Common myeloid progenitor, CD34-positive (primary cell): ENCODE data around the gene MED20. TPM values are rescaled to one million over a fixed set of nuclear protein-coding genes. Genes with fewer than 3 reads are reported as not detected.
A peak's percentile ranks its signal among the peaks of the same experiment; 100 is the strongest.

Experiments
- CTCF ChIA-PET: fragments of 350-600 bp; sonication (Branson Sonifier 250); formaldehyde crosslinking; loops from one replicate; lab custom pipeline; 2021; ENCODE audit warnings: antibody characterized with exemption; lab: Charles Lee
- POLR2A ChIA-PET: fragments of 350-600 bp; sonication (Branson Sonifier 250); formaldehyde crosslinking; loops from one replicate; lab custom pipeline; 2021; ENCODE audit warnings: antibody characterized with exemption; lab: Charles Lee
- DNase-seq, 3 donors: peaks; one replicate each; pipeline versions ENCODE4 v3.0.0 to v3.0.0-alpha.2; 2013
- H3K27ac ChIP-seq, 2 experiments: 1 replicate in 1 of 2; 2 replicates in 1 of 2; pipeline ENCODE4 v1.7.0; 2013; ENCODE audit warnings: inconsistent platforms in 2 of 2, low read length in 2 of 2, mild to moderate bottlenecking in 2 of 2, low read depth in 1 of 2, moderate library complexity in 1 of 2; ENCODE audit not compliant: severe bottlenecking in 2 of 2, insufficient read depth in 1 of 2, poor library complexity in 1 of 2
- H3K27me3 ChIP-seq, 5 experiments: replicated peaks in 2 of 5; 1 replicate in 3 of 5; 2 replicates in 2 of 5; pipeline versions ENCODE4 v1.6.1 to v1.7.0; 2013; ENCODE audit warnings: low read length in 4 of 5, mild to moderate bottlenecking in 2 of 5, moderate library complexity in 2 of 5, inconsistent platforms in 1 of 5; ENCODE audit not compliant: insufficient read depth in 5 of 5, control insufficient read depth in 4 of 5
- H3K36me3 ChIP-seq, 4 experiments: 1 replicate in 2 of 4; 2 replicates in 2 of 4; pipeline versions ENCODE4 v1.6.1 to v1.7.0; 2013; ENCODE audit warnings: low read length in 3 of 4, control low read depth in 1 of 4, mild to moderate bottlenecking in 1 of 4; ENCODE audit not compliant: control insufficient read depth in 4 of 4, insufficient read depth in 4 of 4
- H3K4me1 ChIP-seq, 4 experiments: 1 replicate in 3 of 4; 2 replicates in 1 of 4; pipeline versions ENCODE4 v1.6.1 to v1.7.1; 2013; ENCODE audit warnings: low read length in 3 of 4, mild to moderate bottlenecking in 3 of 4, control low read depth in 1 of 4, inconsistent platforms in 1 of 4, moderate library complexity in 1 of 4; ENCODE audit not compliant: control insufficient read depth in 4 of 4, insufficient read depth in 4 of 4; ENCODE audit errors: control extremely low read depth in 1 of 4
- H3K4me3 ChIP-seq, 7 experiments: 1 replicate in 4 of 7; 2 replicates in 3 of 7; pipeline versions ENCODE4 v1.5.1 to v1.7.0; 2013; ENCODE audit warnings: mild to moderate bottlenecking in 7 of 7, low read length in 6 of 7, moderate library complexity in 6 of 7, inconsistent platforms in 2 of 7, low read depth in 2 of 7, control low read depth in 1 of 7; ENCODE audit not compliant: insufficient read depth in 4 of 7, control insufficient read depth in 1 of 7; ENCODE audit errors: extremely low read depth in 1 of 7
- H3K9me3 ChIP-seq, 5 experiments: 1 replicate in 4 of 5; 2 replicates in 1 of 5; pipeline versions ENCODE4 v1.6.1 to v1.7.1; 2013; ENCODE audit warnings: low read length in 4 of 5, mild to moderate bottlenecking in 2 of 5, inconsistent platforms in 1 of 5, low read depth in 1 of 5, moderate library complexity in 1 of 5; ENCODE audit not compliant: control insufficient read depth in 4 of 5, insufficient read depth in 2 of 5; ENCODE audit errors: control extremely low read depth in 1 of 5
- whole genome bisulfite sequencing: methylation state at CpG from one replicate; pipeline ENCODE4 v1.1.5; 2013; ENCODE audit not compliant: insufficient coverage; 5-methylcytosine and 5-hydroxymethylcytosine counted together
- polyA plus RNA-seq: library from polyadenylated mRNA; unstranded; fragments of 120-200 nt; gene quantifications from one replicate; pipeline ENCODE4 v1.2.1, GENCODE V29; 2013

Gene MED20, protein sequence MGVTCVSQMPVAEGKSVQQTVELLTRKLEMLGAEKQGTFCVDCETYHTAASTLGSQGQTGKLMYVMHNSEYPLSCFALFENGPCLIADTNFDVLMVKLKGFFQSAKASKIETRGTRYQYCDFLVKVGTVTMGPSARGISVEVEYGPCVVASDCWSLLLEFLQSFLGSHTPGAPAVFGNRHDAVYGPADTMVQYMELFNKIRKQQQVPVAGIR
- 12.0 TPM for polyA plus RNA-seq

DNA sequence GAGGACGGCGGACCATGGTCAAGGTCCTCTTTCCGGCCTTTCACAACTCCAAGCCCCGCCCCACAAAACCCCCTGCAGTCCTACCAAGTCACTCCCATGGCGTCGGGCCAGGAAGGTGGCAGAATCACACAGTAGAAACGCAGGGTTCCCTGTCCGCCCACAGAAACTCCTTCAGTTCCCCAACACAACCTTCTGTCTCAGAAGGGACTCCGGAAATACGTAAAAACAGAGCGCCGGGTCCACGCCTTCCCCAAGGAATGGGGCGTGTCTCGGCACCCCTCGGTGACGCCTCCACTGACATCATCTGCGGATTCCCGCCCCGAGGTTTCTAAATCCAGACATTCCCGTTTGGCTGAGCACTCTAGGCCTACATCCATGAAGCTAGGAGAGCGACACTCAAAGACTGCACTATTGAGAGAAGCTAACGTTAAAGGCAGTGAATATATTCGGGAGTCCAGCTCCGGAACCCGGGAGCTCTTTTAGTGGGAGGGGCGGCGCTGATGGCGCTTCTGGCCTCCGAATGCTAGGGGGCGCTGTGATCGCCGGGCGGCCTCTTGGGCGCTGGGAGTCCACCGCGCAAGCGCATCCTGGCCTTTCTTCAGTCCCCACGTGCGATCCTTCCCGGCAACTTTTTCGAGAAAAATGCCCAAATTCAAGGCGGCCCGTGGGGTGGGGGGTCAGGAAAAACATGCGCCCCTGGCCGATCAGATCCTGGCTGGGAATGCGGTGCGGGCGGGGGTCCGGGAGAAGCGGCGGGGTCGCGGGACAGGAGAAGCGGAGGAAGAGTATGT is at the start of gene MED20, which contains the start of gene BYSL:
Gene MED20, minus strand, starts transcription at position 219 of the 791 bp plus-strand sequence. Its CDS starts 121 bp downstream, at position 98.
Gene BYSL, plus strand, starts transcription at position 579 of the 791 bp plus-strand sequence. Its CDS starts 64 bp downstream, at position 643.
- Histone ChIP-seq H3K27ac (peak within 1 kb of the TSS; percentile 96 to 97), H3K36me3 (peaks cover 3 to 26% (median 13%) of the 10 kb centered on the region in 4 experiments), H3K27me3 (no peaks in the 10 kb centered on the region), H3K4me1 (peaks cover 20 to 38% (median 27%) of the 10 kb centered on the region in 4 experiments), H3K9me3 (no peaks in the 10 kb centered on the region), H3K4me3 (peak within 1 kb of the TSS; percentile 87 to 100 (median 99))
- DNase-seq, result peak; percentile 97 to 98 (median 98)
- POLR2A ChIA-PET, result interaction anchor here (0.6 to 1.9 kb wide), 4 partner anchors 12 to 134 kb away, joined by 3 to 4 read pairs (median 4); partner anchors contain the start of gene TOMM6
- WGBS, result 0% methylated on average over 48 of the region's 55 CpGs
- CTCF ChIA-PET, result interaction anchor here (0.5 to 10.9 kb wide), 18 partner anchors 9 to 1647 kb away, joined by 3 to 119 read pairs (median 4); partner anchors contain the start of genes CCND3, TAF8 and TOMM6

DNA sequence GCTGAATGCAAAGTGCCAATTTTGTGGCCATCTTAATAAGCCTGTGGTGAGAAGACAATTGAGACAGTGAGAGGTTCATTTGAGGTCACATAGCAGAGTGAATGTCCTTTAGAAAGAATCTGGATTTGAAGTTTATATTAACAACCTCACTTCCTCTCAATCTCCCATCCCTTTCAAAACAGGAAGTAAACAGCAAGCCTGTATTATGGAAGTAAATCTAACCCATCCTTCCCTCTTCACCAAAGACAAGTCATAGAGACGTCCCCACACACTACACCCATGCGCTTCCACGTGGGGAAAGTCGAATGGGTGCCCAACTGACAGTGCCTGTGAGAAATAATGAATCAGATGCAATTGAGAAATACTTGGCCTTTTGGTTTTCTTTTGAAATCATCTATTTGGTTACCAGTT is 49.5 kb upstream of the MED20 start:
- Histone ChIP-seq H3K27me3 (no peaks in the 10 kb centered on the region), H3K36me3 (peaks cover 0 to 2% (median 0%) of the 10 kb centered on the region in 4 experiments), H3K9me3 (no peaks in the 10 kb centered on the region), H3K4me1 (peaks cover 5 to 21% (median 12%) of the 10 kb centered on the region in 4 experiments), H3K27ac (no peak overlapping the region), H3K4me3 (no peak overlapping the region)
- peak in 2 of 3 donors; percentile 40 to 56 for DNase-seq
- CTCF ChIA-PET, result no interaction called here
- POLR2A ChIA-PET, result no interaction called here
- WGBS, result no CpG with 5 or more reads among the region's 4 CpGs

DNA sequence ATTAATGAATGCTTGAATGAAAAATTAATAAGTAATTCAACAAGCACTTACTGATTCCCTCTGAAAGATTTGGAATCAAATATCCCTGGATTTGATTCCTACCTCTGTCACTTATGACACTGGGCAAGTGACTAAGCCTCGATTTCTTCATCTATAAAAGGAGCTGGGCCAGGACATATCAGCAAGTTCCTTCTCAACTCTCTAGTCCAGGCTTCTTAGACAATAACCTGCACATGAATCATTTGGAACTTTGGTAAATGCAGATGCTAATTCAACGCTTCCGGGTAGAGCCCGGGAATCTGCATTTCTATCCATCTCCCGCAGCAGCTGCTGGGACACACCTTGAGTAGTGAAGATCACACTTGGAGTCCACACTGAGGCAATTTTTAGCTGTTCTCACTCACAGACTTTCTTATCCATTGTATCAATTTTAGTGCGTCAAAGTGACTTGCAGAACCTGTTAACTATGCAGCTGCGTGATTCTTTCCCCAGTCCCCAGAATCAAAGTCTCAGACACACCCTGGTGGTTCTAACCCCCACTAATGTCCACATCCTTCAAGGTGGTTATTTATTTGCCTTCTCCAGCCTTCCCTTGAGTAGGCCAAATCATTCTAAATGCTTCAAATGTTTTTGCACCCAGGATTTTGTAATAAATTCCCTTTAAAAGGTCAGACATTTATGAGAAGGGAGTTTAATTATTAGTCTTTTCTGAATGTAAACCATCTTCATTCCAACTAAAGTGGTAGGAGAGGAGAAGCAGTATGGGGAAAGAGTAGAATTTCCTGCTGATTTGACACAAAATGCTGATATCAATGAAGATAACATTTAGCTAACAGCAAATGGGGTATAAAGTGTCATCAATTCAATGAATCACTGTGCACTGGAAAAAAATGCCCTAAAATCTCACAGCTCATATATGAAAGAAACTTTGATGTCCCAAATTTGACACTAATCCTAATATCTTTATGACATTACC is 46.7 kb upstream of the MED20 start:
- peak in 2 of 3 donors; percentile 18 to 26 for DNase-seq
- Histone ChIP-seq H3K27me3 (no peaks in the 10 kb centered on the region), H3K36me3 (no peaks in the 10 kb centered on the region), H3K4me1 (peaks cover 5 to 21% (median 12%) of the 10 kb centered on the region in 4 experiments), H3K9me3 (no peaks in the 10 kb centered on the region), H3K27ac (peak overlapping the region in 1 of 2 experiments; percentile 52), H3K4me3 (no peak overlapping the region)
- WGBS, result 92% methylated on average over 7 of the region's 7 CpGs
- ChIA-PET POLR2A (interaction anchor here (0.6 kb wide), 1 partner anchor 32 kb away, joined by 3 read pairs; no protein-coding TSS in a partner anchor), CTCF (interaction anchor here (0.7 to 1.1 kb wide), 2 partner anchors 35 kb away, joined by 3 read pairs; no protein-coding TSS in a partner anchor)

DNA sequence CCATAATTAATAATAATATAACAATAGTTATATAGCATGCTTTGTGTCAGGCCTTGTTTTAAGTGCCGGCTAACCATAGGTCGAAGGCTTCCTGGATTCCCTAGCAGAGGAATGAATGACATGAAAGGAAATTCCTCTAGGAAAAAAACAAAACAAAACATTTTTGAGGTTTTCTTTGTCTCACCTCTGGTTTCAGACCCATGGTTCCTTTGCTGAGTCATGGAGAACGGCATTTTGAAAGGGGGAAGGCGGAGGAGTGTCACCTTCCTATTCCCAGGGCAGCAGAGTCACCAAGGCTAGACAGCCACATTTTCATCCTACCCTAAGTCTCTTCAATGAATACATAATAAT is 46.0 kb upstream of the MED20 start:
- Histone ChIP-seq H3K4me1 (peaks cover 5 to 22% (median 12%) of the 10 kb centered on the region in 4 experiments), H3K27ac (peak overlapping the region in 1 of 2 experiments; percentile 52), H3K27me3 (no peaks in the 10 kb centered on the region), H3K9me3 (no peaks in the 10 kb centered on the region), H3K4me3 (no peak overlapping the region), H3K36me3 (no peaks in the 10 kb centered on the region)
- no CpG with 5 or more reads among the region's 4 CpGs for WGBS
- DNase-seq, result peak; percentile 25 to 59 (median 49)
- ChIA-PET POLR2A (no interaction called here), CTCF (interaction anchor here (1.6 kb wide), 1 partner anchor 31 kb away, joined by 10 read pairs; no protein-coding TSS in a partner anchor)

DNA sequence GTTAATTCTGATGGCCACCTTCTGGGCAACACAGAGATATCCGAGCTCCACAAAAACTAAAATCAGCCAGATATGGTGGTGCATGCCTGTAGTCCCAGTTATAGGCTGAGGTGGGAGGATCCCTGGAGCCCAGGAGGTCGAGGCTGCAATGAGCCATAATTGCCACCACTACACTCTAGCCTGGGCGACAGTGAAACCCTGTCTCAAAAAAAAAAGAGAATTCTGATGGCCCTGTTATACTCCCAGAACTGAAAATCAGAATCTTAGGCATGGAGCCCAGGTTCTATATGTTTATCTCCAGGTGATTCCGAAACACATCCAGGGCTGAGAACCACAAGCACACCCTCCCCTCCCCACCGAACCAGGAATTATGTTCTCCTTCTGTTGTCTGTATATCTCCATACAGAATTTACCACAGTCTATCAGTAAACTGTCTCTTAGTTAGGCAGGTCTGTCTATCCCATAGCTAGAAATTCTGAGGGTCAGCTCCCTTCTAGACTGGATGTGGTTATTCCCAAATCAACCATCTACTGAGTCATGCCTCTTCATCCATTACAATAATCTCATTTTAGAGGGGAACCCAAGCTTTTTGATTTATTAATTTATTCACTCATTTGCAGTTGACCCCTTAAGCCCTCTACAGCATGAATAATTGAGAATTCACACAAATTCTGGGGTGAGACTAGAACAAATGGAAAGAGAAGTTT is 45.4 kb upstream of the MED20 start:
- peak overlapping the region in 1 of 2 experiments; percentile 52 for H3K27ac ChIP-seq

More for the DNA sequence above, 45.4 kb upstream of the MED20 start:
- DNase-seq, result no peak
- H3K4me1 ChIP-seq, result peaks cover 5 to 27% (median 16%) of the 10 kb centered on the region in 4 experiments
- no peaks in the 10 kb centered on the region for H3K27me3 ChIP-seq
- no peaks in the 10 kb centered on the region for H3K36me3 ChIP-seq
- 100% methylated on average over 4 of the region's 5 CpGs for WGBS
- H3K4me3 ChIP-seq, result no peak overlapping the region
- POLR2A ChIA-PET, result no interaction called here
- no peaks in the 10 kb centered on the region for H3K9me3 ChIP-seq
- CTCF ChIA-PET, result interaction anchor here (1.0 to 1.6 kb wide), 2 partner anchors 31 to 78 kb away, joined by 3 to 10 read pairs; no protein-coding TSS in a partner anchor
